GM18517 (cell line): ENCODE results near the gene BCR.

Experiments
- ATAC-seq: cut with Tn5 transposase; IDR thresholded peaks from one replicate; pipeline ENCODE4 v1.9.1; 2021; ENCODE audit warnings: mild to moderate bottlenecking, moderate library complexity; ENCODE audit not compliant: unreplicated experiment

BCR gene

GRCh38 chr22:23215294-23216241 is 35.3 kb downstream of the BCR start:
- no peak for ATAC-seq

DNA sequence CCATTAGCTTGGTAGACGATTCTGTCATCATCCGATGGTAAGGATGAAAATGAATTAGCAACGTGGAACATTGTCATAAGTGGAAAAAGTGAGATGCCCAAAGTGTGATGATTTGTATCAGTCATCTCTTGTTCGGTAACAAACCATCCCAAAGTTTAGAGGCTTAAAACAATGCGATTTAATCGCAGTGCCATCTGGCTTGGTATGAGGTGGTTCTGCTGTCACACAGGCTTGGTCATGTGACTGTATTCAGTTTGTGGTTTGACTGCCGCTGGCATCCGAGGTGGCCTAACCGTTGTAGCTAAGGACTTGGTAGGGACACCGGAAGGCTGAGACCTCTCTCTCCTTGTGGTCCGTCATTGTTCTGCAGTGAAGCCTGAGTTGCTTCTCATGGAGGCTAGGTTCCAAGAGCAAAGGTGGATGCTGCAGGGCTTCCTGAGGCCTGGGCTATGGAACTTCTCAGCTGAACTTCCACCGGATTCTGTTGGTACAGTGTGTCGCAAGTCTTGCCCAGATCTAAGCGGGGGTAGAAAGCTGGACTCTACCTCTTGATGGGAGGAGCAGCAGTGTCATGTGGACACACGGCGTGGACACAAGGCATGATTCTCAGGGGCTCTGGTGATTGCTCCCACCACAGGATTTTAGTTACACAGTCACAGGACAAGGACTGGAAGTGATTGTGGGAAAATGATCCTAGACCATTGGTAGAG is 36.3 kb downstream of the BCR start:
- no peak for ATAC-seq

GRCh38 chr22:23217171-23218052 is 37.1 kb downstream of the BCR start:
- ATAC-seq, result no peak

DNA sequence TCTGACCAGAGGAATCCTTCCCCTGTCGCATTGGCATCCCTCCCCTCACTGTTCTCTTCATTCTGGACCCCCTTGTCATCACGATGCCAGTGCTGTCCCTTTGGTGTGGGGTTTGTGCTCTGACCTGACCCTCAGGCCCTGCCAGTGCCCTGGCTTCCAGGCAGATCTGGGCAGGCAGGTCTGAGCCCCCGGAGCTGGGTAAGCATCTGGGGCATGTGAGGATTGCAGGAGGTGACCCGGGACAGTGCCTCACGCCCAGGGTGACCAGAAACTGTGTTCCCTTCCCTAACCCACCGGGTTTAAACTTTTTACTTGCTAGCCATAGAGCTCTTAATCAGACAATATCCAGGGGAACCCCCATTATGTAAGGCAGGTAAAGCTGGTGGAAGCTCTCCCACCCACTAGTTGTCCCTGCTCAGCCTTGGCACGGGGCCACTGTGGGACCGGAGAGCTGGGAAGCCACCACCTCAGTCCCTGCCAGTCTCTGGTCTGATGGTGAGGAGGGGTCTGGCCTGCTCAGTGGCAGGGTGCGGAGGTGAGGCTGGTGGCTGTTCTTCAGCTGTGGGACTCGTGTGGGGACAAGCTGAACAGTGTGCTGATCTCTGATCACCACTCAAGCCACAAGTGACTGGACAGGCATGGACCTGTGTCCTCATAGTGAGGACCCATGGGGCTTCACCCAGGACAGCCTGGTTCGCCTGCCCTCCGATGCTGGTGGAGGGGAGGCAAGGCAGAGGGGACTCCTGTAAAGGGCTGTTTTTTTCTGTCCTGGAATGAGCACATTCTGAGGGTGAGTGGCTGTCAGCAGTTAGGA is 38.0 kb downstream of the BCR start:
- ATAC-seq, result no peak

- ATAC-seq, result no peak
Measured at GRCh38 chr22:23218867-23219251, 38.5 kb downstream of the BCR start.

DNA sequence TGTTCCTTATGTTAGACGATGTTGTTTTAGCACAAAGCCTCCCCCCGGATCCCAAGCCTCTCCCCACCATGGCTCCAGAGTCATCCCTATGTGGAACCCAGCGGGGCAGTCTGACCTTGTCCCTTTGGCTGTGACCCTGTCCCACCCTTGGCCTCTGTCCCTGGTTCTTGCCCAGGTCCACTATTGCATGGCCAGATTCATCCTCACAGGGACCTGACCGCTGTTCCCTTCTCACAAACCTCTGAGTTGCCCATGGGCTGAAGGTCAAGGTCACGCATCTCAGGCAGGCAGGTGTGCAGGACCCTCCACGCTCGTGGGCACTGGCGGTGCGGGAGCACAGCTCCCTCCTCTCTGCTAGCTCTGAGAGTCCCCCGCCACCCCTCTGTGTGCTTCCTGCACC is 39.0 kb downstream of the BCR start:
- no peak for ATAC-seq

DNA sequence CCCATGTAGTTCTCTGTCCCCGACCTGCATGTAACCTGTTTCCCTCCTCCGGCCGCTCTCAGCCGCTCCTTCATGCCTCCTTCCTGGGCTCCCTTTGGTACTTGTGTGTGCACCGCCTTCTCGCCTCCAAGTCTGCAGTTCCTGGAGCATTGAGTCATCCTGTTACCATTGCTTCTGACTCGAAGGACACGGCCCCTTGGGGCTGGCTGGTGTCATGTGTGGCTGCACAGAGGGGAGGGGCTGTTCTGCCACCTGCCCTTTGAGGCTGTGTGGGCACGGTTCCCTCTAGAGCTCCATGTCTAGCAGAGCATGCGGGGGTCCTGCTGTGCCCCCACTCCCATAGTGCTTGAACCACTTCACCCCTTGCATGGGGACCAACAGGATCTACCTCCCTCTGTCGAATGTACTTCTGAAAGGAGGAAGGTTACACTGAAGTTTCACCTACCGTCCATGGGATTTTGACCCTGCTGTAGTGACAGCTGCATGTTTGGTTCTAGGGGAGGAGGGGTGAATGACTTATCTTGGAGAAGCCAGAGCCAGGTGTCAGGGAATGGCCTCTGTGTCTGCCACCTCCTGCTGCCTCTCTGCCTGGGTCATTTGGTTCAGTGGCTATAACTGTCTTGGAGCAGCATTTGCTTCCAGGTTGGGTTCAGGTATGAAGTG is 39.6 kb downstream of the BCR start:
- no peak for ATAC-seq

DNA sequence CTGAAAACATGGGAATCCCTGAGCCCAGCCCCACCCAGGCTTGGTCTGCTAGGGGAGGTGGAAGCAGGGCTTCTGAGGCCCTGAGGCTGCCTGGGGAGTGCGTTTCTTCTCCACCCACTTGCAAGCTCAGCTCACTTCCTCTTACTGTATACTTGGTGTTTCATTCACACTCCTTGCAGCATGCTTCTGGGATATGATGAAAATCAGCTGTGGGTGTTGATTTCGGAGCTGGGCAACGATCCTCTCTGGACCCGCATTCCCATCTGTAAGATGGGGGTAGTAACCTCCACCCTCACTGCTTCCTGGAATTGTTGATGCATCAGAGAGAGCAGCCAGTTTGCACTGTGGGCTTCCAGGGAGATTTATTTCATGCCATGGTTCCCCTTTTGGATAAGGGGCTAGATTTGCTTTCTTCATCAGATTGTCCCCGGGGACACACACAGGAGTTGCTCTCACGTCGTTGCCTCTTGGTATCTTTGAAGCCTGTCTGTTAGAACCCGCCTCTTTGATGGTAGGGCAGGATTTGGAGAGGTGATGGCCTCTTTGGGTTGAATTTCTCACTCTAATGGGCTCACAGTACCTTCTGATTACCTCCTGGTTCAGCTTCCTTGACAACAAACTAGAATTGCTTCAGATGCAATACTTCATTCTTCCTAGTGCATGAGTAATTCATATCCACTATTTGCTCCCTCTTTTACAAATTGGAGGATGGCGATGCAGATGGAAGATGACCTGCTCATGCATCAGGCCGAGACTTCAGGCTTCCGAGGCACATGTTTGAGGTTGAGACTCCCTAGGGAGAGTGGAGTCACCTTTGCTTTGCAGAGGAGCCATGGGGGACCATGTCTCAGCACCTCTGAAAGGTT is 40.4 kb downstream of the BCR start:
- ATAC-seq, result no peak

GRCh38 chr22:23221351-23221804 is 41.1 kb downstream of the BCR start:
- ATAC-seq, result no peak

GRCh38 chr22:23222033-23222792 is 41.9 kb downstream of the BCR start:
- no peak for ATAC-seq

GRCh38 chr22:23222793-23223568 is 42.7 kb downstream of the BCR start:
- no peak for ATAC-seq

GRCh38 chr22:23223569-23224317 is 43.4 kb downstream of the BCR start:
- ATAC-seq, result no peak

- ATAC-seq, result no peak
Measured at GRCh38 chr22:23224846-23225245, 44.5 kb downstream of the BCR start.

DNA sequence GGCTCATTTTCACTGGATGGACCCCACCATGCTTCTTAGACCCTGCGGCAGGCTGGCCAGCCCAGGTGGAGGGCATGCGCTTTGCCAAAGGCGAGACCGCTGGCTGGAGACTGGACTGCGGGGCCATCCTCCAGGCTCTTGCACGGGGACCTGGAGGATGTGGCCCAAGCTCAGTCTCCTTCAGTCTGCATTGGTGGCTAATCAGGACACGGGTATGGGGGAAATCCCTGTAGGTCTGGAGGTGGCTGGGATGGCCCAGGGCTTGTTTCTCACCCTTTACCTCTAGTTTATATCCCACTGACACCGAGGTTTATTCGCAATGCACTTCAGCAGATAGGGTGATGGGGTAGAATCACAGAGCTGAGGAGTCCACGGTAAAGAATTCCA is 45.0 kb downstream of the BCR start:
- no peak for ATAC-seq

DNA sequence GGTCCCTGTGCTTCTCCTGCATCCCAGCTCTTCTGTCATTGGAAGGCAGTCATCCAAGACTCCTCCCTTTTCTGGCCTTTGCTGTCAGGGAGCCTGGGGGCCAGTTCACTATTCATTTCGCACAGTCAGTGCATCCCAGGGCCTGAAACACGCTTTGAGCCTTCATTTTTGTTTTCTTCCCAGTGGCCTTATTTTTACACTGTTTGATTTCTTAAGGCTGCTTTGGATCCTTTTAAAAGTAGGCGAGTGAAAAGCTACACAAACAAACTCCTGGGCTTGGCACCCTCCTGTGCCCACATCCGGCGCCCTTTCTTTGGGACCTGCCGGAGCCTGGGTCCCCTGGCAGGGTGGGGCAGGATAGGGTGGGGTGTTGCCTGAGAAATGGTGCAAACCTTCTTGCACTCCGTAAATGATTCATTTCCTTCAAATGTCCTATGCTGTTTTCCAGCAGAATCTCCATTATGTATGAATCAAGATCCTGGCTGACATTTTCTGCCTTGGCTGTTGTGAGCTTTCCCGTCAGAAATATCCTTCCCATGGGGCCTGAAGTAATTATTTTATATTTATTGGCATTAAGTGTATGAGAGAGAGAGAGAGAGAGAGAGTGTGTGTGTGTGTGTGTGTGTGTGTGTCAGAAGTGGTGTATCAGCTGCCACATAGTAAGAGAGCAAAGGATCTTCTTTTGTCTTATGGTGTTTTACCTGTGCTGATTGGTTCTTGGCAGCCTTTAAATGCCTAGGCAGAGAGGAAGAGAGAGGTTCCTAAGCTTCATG is 45.6 kb downstream of the BCR start:
- no peak for ATAC-seq

DNA sequence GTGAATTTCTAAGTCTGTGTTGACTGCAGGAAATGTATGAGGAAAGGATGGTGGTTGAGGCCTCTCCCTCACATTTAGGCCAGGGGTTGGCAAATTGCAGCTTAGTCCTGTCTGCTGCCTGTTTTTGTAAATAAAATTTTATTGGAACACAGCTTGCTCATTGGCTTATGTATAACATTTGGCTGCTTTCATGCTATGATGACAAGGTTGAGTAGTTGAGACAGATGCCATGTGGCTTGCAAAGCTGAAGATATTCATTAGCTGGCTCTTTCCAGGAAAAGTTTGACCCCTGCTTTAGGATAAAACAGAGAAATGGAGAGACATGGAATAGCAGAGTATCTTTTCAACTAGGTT is 46.2 kb downstream of the BCR start:
- no peak for ATAC-seq
